ENCODE measurements around the gene GPC5.
"Not testable (repeated sequence)": the region's sequence is repeated elsewhere in the genome, so short reads cannot be mapped to it uniquely, and the experiment has no call there.

GPC5 gene

GRCh38 chr13:91426913-91427312, 28.5 kb downstream of the GPC5 start:
- in situ Hi-C loops (cut with HindIII; ENCODE audit: low sequenced_read_pairs): no loop called here
- TF ChIP-seq, protein P1, sequence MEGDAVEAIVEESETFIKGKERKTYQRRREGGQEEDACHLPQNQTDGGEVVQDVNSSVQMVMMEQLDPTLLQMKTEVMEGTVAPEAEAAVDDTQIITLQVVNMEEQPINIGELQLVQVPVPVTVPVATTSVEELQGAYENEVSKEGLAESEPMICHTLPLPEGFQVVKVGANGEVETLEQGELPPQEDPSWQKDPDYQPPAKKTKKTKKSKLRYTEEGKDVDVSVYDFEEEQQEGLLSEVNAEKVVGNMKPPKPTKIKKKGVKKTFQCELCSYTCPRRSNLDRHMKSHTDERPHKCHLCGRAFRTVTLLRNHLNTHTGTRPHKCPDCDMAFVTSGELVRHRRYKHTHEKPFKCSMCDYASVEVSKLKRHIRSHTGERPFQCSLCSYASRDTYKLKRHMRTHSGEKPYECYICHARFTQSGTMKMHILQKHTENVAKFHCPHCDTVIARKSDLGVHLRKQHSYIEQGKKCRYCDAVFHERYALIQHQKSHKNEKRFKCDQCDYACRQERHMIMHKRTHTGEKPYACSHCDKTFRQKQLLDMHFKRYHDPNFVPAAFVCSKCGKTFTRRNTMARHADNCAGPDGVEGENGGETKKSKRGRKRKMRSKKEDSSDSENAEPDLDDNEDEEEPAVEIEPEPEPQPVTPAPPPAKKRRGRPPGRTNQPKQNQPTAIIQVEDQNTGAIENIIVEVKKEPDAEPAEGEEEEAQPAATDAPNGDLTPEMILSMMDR (IDR thresholded peaks at IDR 0.05; ENCODE audit: low read depth, low read length): no peak
- no peak overlapping the region for H3K4me3 ChIP-seq (ENCODE audit: low read depth, low read length)
- no peak for DNase-seq (ENCODE audit: low read depth, low spot score)

DNA sequence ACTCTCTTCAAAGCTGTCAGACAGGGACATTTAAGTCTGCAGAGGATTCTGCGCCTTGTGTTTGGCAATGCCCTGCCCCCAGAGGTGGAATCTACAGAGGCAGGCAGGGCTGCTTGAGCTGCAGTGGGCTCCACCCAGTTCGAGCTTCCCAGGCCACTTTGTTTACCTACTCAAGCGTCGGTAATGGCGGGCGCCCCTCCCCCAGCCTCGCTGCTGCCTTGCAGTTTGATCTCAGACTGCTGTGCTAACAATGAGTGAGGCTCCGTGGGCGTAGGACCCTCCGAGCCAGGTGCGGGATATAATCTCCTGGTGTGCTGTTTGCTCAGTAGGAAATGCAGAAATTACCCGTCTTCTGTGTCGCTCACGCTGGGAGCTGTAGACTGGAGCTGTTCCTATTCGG, 40.3 kb downstream of the GPC5 start:
- in situ Hi-C loops (cut with HindIII; ENCODE audit: low sequenced_read_pairs); H3K4me3 ChIP-seq (ENCODE audit: low read depth, low read length); DNase-seq (ENCODE audit: low read depth, low spot score): not testable (repeated sequence)

- TF ChIP-seq, protein P1 (IDR thresholded peaks at IDR 0.05; ENCODE audit: low read depth, low read length): no peak
- H3K4me3 ChIP-seq (ENCODE audit: low read depth, low read length): no peak overlapping the region
- DNase-seq (ENCODE audit: low read depth, low spot score): no peak
- in situ Hi-C loops (cut with HindIII; ENCODE audit: low sequenced_read_pairs): no loop called here
Observed at GRCh38 chr13:91450913-91451312, 52.5 kb downstream of the GPC5 start.

DNA sequence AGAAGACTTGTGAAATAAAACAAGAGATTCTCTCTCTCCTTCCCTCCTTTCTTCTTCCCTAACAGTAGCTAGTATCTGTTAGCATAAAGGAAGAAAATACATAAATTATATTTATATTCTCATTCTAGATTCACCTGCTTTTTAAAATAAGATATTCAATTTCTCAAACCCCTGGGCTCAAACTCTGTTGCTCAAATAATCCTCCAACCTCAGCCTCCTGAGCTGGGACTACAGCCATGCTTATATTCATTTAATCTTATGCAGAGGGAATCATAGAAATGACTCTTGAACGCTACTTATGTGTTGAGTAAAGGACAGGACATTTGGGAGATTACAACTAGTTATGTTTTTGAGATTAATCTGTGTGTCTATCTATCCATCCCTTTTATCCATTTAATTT, 56.2 kb downstream of the GPC5 start:
- no peak for DNase-seq (ENCODE audit: low read depth, low spot score)
- in situ Hi-C loops (cut with HindIII; ENCODE audit: low sequenced_read_pairs): no loop called here
- TF ChIP-seq, protein P1 (IDR thresholded peaks at IDR 0.05; ENCODE audit: low read depth, low read length): no peak

GRCh38 chr13:91456837-91457236, 58.4 kb downstream of the GPC5 start:
- no peak overlapping the region for H3K4me3 ChIP-seq (ENCODE audit: low read depth, low read length)
- DNase-seq (ENCODE audit: low read depth, low spot score): no peak
- in situ Hi-C loops (cut with HindIII; ENCODE audit: low sequenced_read_pairs): no loop called here
- TF ChIP-seq, protein P1 (IDR thresholded peaks at IDR 0.05; ENCODE audit: low read depth, low read length): no peak

More for the DNA sequence above, 56.2 kb downstream of the GPC5 start:
- no peak overlapping the region for H3K4me3 ChIP-seq (ENCODE audit: low read depth, low read length)

- in situ Hi-C loops (cut with HindIII; ENCODE audit: low sequenced_read_pairs): no loop called here
- TF ChIP-seq, protein P1 (IDR thresholded peaks at IDR 0.05; ENCODE audit: low read depth, low read length): no peak
- DNase-seq (ENCODE audit: low read depth, low spot score): no peak
- H3K4me3 ChIP-seq (ENCODE audit: low read depth, low read length): no peak overlapping the region
Observed at GRCh38 chr13:91459485-91459884, 61.1 kb downstream of the GPC5 start.

DNA sequence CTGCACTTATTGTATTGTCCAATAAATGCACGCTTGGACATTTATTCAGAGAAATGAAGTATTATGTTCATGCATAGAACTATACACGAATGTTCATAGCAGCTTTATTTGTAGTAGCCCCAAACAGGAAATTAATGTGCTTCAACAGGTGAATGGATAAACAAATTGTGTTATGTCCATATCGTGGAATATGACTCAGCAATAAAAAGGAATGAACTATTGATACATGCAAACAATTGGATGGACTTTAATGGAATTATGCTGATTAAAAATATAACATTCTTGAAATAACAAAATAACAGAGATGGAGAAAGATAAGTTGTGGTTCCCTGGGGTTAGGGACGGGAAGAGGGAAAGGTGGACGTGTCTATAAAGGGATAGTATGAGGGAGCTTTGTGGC, 65.9 kb downstream of the GPC5 start:
- TF ChIP-seq, protein P1 (IDR thresholded peaks at IDR 0.05; ENCODE audit: low read depth, low read length): no peak
- no peak for DNase-seq (ENCODE audit: low read depth, low spot score)
- in situ Hi-C loops (cut with HindIII; ENCODE audit: low sequenced_read_pairs): no loop called here
- no peak overlapping the region for H3K4me3 ChIP-seq (ENCODE audit: low read depth, low read length)
